Stimulated activated CD8-positive, alpha-beta memory T cell treated with anti-CD3 and anti-CD28 coated beads, Interleukin-15, amount 100 ng/mL, for 48 hours (primary cell): ENCODE results near the gene CERS6.
A peak's percentile ranks its signal among the peaks of the same experiment; 100 is the strongest.
"Not testable (repeated sequence)": the region's sequence is repeated elsewhere in the genome, so short reads cannot be mapped to it uniquely, and the experiment has no call there.

ENCODE experiments used
- DNase-seq, 2 donors: peaks; one replicate each; pipeline ENCODE4 v3.0.0-alpha.2; 2020; ENCODE audit warnings: low read depth in 2 of 2

CERS6 gene

GRCh38 chr2:168455645-168456520, at the start of gene CERS6:
Gene CERS6 (plus strand): TSS chr2:168456272. CDS start chr2:168456449, 177 bp downstream.
- DNase-seq = peak; percentile 85 to 88

GRCh38 chr2:168412301-168412700, 43.8 kb upstream of the CERS6 start:
- not testable (repeated sequence) for DNase-seq

GRCh38 chr2:168413101-168413500, 43.0 kb upstream of the CERS6 start:
- DNase-seq = not testable (repeated sequence)

GRCh38 chr2:168416555-168416954, 39.5 kb upstream of the CERS6 start:
- DNase-seq = no peak

GRCh38 chr2:168422584-168422983, 33.5 kb upstream of the CERS6 start:
- no peak for DNase-seq

- no peak for DNase-seq
Measured at GRCh38 chr2:168424112-168424951, 31.7 kb upstream of the CERS6 start.

GRCh38 chr2:168424971-168425370, 31.1 kb upstream of the CERS6 start:
- DNase-seq = no peak

- no peak for DNase-seq
Measured at GRCh38 chr2:168426861-168427260, 29.2 kb upstream of the CERS6 start.

GRCh38 chr2:168427451-168427850, 28.6 kb upstream of the CERS6 start:
- no peak for DNase-seq

- no peak for DNase-seq
Measured at GRCh38 chr2:168428431-168428830, 27.6 kb upstream of the CERS6 start.

GRCh38 chr2:168429988-168430387, 26.1 kb upstream of the CERS6 start:
- DNase-seq = no peak

GRCh38 chr2:168430431-168430830, 25.6 kb upstream of the CERS6 start:
- no peak for DNase-seq

- no peak for DNase-seq
Measured at GRCh38 chr2:168431301-168432024, 24.6 kb upstream of the CERS6 start.

GRCh38 chr2:168432100-168432499, 24.0 kb upstream of the CERS6 start:
- DNase-seq = no peak

GRCh38 chr2:168432565-168433186, 23.4 kb upstream of the CERS6 start:
- peak in 1 of 2 donors; percentile 19 for DNase-seq

GRCh38 chr2:168433527-168433926, 22.5 kb upstream of the CERS6 start:
- no peak for DNase-seq

- no peak for DNase-seq
Measured at GRCh38 chr2:168434146-168434545, 21.9 kb upstream of the CERS6 start.

- DNase-seq = no peak
Measured at GRCh38 chr2:168436840-168437239, 19.2 kb upstream of the CERS6 start.

GRCh38 chr2:168438553-168438952, 17.5 kb upstream of the CERS6 start:
- no peak for DNase-seq

GRCh38 chr2:168439536-168439935, 16.5 kb upstream of the CERS6 start:
- DNase-seq = no peak

GRCh38 chr2:168441214-168441872, 14.7 kb upstream of the CERS6 start:
- no peak for DNase-seq
